GM04504 (cell line): ENCODE data around the gene SRSF12.
"Not testable (repeated sequence)": the region's sequence is repeated elsewhere in the genome, so short reads cannot be mapped to it uniquely, and the experiment has no call there.

Experiments used
- DNase-seq: peaks from one replicate; pipeline ENCODE4 v3.0.0-alpha.2; 2012; ENCODE audit warnings: low read depth

Gene SRSF12

GRCh38 chr6:89128256-89128671, 10.4 kb upstream of the SRSF12 start:
- DNase-seq = not testable (repeated sequence)

DNA sequence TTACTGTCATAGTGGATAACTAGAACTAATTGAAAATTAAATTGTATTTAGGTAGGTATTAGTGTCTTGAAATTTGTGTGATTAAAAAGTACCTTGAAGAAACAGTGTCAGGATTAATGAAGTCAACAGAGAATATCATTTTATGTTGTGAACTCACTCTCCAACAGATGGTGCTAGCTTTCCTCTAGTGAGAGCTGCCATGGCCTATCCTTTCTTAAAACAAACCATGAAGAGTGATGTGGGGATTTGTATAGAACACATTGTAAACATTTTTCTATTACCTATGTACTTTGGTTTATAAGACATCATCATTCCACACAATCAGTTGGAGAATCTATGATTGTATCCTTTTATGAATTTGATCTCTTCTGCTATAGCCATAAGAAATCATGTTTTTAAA, 4.8 kb upstream of the SRSF12 start:
- no peak for DNase-seq

DNA sequence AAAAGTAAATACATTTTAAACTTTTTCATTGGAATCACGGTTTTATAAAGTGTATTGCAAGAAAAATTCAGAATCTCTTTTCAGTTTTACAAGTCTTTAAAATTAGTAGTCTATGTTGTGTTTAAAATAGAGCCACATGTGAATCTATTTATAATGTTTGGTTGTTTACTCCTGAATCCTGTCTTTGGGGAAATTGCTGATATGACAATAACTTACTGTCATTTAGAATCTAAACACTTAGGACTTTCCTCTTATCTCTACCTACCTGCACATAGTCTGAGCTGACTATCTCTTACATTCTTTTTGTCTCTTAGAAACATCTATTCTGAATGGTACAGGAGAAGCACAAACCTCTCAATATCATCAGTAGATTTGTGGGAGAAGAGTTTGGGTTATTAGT, 4.1 kb upstream of the SRSF12 start:
- DNase-seq = no peak

- DNase-seq = no peak
Observed at GRCh38 chr6:89120371-89120770, 2.5 kb upstream of the SRSF12 start.

- DNase-seq = no peak
Observed at GRCh38 chr6:89118931-89119330, 1.1 kb upstream of the SRSF12 start.

- no peak for DNase-seq
Observed at GRCh38 chr6:89116702-89117101, 1.2 kb downstream of the SRSF12 start.

DNA sequence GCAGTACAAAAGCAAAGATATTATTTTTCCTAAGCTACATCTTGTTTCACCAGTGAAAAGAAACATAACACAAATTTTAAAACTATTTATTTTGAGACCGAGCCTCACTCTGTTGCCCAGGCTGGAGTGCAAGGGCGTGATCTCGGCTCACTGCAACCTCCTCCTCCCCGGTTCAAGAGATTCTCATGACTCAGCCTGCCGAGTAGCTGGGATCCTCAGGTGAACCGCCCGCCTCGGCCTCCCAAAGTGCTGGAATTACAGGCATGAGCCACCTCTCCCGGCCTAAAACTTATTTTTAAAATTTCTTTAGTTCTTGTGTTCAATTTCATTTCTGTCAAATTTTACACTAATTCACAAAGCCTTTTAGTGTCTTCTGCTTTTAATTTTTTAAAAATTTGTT, 5.9 kb downstream of the SRSF12 start:
- DNase-seq = no peak

GRCh38 chr6:89110284-89110683, 7.6 kb downstream of the SRSF12 start:
- no peak for DNase-seq

- no peak for DNase-seq
Observed at GRCh38 chr6:89100114-89100513, 17.8 kb downstream of the SRSF12 start.

DNA sequence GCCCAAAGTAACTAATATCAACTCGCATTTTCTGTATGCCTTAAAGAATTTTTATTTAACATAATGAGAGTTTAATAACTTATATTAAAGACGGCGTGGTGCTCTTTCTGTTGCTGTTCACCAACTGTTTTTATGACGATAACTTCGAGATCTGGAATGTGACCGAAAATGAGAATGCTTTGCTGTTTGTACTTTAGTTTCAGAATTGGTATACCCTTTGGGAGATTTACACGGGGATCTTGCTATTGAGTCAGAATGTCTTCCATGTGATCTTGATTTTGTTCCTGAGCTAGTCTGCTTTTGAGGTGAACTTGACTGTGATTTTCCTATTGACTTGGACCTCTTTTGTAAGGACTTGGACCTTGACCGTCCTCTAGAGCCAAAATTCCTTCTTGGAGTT, 19.4 kb downstream of the SRSF12 start:
- DNase-seq = no peak

DNA sequence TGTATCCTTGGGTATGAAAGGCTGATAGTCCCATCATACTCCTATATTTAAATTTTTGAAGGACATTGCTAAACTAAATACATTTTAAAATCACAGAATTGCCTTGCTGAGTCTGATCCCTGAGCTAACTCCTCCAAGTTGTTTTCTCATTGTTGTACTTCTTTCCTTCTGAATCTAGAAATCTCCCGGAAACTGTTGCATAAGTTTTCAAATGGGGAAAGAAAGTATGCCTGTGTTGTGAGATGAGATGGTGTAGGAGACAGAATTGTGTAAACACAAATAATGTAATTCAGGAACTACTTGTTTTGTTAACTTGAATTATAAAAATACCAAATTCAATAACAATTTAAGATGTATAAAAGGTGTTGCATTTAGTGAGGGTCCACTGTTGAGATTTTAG, 30.0 kb downstream of the SRSF12 start:
- DNase-seq = no peak

- DNase-seq = no peak
Observed at GRCh38 chr6:89085409-89086205, 32.3 kb downstream of the SRSF12 start.

DNA sequence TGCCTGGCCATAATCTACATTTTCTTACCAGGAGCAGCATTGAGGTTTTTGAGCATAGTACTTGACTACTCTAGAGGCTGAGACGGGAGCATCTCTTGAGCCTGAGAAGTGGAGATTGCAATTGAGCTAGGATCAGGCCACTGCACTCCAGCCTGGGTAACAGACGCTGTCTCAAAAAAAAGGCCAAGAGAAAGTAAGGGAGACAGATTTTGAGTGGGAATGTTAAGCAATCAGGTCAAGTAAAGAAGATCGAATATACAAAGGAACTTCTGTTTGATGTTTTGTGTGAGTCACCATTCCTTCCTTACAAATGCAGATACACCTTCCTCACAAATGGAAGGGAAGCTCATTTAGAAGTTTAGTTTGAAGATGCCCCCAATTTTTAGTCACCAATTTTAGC, 32.9 kb downstream of the SRSF12 start:
- no peak for DNase-seq

GRCh38 chr6:89084542-89084941, 33.3 kb downstream of the SRSF12 start:
- DNase-seq = no peak

DNA sequence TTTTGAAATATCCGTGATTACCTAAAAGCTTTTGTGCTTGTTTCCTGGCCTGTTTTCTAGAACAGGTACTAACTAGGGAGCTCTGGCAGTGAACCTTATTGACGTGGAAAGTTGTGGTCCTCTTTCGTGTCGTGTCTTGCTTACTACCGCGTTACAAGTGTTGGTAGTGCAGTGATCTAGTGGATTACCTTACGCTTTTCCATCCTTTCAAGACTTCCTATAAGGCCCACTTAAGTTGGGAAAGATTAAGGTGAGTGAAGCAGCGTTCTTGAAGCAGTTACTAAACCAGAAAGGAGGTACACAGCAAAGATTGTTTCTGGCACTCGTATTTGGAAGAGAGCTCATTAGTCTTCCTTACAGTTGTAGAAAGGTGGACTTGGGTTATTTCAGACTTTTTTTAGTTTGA, 35.4 kb downstream of the SRSF12 start:
- DNase-seq = no peak

- DNase-seq = peak; percentile 93
Observed at GRCh38 chr6:89081423-89082322, 36.2 kb downstream of the SRSF12 start.

- DNase-seq = no peak
Observed at GRCh38 chr6:89081129-89081422, 36.8 kb downstream of the SRSF12 start.

GRCh38 chr6:89080281-89081128, 37.4 kb downstream of the SRSF12 start, which contains the start of gene PNRC1:
TSS of gene PNRC1 (plus strand) at chr6:89080751. CDS start at chr6:89080895, 144 bp downstream.
- peak; percentile 96 for DNase-seq

DNA sequence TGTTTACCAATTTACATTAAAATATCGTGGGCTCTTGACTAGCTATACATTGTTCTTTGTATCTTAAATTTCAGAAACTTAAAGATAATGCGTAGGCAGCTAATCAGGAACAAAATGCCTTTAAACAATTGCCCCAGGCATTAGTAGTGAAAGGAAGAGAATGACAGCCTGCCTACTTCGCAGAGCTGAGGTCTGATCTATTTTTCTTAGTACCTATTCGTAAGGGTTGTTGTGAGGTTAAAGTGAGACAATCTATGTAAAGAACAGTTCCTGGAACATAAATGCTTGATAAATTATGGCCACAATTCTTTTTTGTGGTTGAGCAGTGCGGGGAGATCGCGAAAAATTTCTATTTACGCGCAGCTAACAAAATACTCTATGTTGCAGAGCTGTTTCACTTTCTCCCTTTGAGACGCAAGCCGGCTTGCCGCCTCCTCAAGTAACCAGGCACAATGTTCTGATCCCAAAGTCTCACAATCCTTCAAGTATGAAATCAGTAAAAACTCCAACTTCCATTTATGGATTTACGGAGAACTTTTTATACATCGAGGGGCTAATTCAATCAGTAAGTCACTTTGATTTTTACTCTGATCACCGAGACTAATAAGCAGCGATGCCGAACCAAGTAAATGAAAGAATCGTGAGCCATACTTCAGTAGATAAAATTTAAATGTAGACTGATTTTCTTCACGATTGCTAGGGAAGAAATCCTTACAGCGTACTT, 38.2 kb downstream of the SRSF12 start:
- DNase-seq = no peak

- no peak for DNase-seq
Observed at GRCh38 chr6:89073840-89074239, 44.0 kb downstream of the SRSF12 start.

GRCh38 chr6:89073014-89073620, 44.8 kb downstream of the SRSF12 start:
- DNase-seq = no peak
